Measurements from ENCODE around the gene JARID2.

GRCh38 chr6:15326067-15326614, 80.3 kb downstream of the JARID2 start:
- TF ChIP-seq GATA3 (IDR thresholded peaks at IDR 0.05; ENCODE audit: low read depth, low read length): no peak
- TF ChIP-seq GATA2 (IDR thresholded peaks at IDR 0.05; ENCODE audit: low read depth, low read length): no peak

All from SH-SY5Y (cell line).